GM12872 (cell line): ENCODE data around the gene NTMT1.

Experiments used
- CTCF ChIP-seq: IDR thresholded peaks from 3 replicates; pipeline ENCODE4 v1.5.1; 2011; ENCODE audit warnings: low read depth, mild to moderate bottlenecking, low read length, moderate library complexity; ENCODE audit not compliant: insufficient read depth

The NTMT1 gene

GRCh38 chr9:129626079-129626624, at the start of gene NTMT1:
TSS of gene NTMT1 (plus strand) at chr9:129626163. CDS start at chr9:129632704, 6,541 bp downstream.
- no peak for TF ChIP-seq CTCF

- no peak for TF ChIP-seq CTCF
Observed at GRCh38 chr9:129576546-129577543, 49.1 kb upstream of the NTMT1 start.

GRCh38 chr9:129579294-129579693, 46.7 kb upstream of the NTMT1 start:
- TF ChIP-seq CTCF: no peak

GRCh38 chr9:129580211-129580915, 45.6 kb upstream of the NTMT1 start:
- no peak for TF ChIP-seq CTCF

GRCh38 chr9:129581505-129582189, 44.3 kb upstream of the NTMT1 start:
- no peak for TF ChIP-seq CTCF

- no peak for TF ChIP-seq CTCF
Observed at GRCh38 chr9:129582855-129583254, 43.1 kb upstream of the NTMT1 start.
